Psoas muscle (tissue), 8 donors: ENCODE measurements around the gene ANO3. TPM values are rescaled to one million over a fixed set of nuclear protein-coding genes. Genes with fewer than 3 reads are reported as not detected.

Experiments used
- ATAC-seq, 4 donors: fragments of 200-7000 bp; cut with Tn5 transposase; one replicate each; pipeline ENCODE4 v1.9.1; 2020; ENCODE audit warnings: moderate library complexity in 3 of 4, mild to moderate bottlenecking in 2 of 4
- DNase-seq, 2 donors: peaks; one replicate each; pipeline ENCODE4 v3.0.0-alpha.2; 2020
- H3K27ac ChIP-seq: fragments of 200-600 bp; one replicate; pipeline ENCODE4 v1.8.0; 2022
- H3K27me3 ChIP-seq, 3 donors: fragments of 200-600 bp in 1 of 3; one replicate each; pipeline versions ENCODE4 v1.6.1 to v1.8.0; 2013 to 2022; ENCODE audit warnings: low read length in 2 of 3, mild to moderate bottlenecking in 2 of 3, moderate library complexity in 1 of 3; ENCODE audit not compliant: insufficient read depth in 3 of 3
- H3K36me3 ChIP-seq, 2 donors: fragments of 200-600 bp in 1 of 2; one replicate each; pipeline versions ENCODE4 v1.6.1 to v1.8.0; 2013 to 2022; ENCODE audit warnings: low read depth in 1 of 2, mild to moderate bottlenecking in 1 of 2, moderate library complexity in 1 of 2; ENCODE audit not compliant: insufficient read depth in 1 of 2
- H3K4me1 ChIP-seq: fragments of 200-600 bp; one replicate; pipeline ENCODE4 v1.8.0; 2022
- H3K4me3 ChIP-seq: fragments of 200-600 bp; one replicate; pipeline ENCODE4 v1.8.0; 2022; ENCODE audit warnings: mild to moderate bottlenecking
- H3K9me3 ChIP-seq: fragments of 200-600 bp; one replicate; pipeline ENCODE4 v1.8.0; 2022
- WGBS, 3 donors: extraction: QIAGEN DNeasy Blood & Tissue Kit; methylation state at CpG; one replicate each; pipeline versions ENCODE4 v1.1.6 to v1.1.7; 2013; 5-methylcytosine and 5-hydroxymethylcytosine counted together
- intact Hi-C, 2 donors: fragments of 100-400 bp; cut with DNase I; formaldehyde crosslinking; loops; one replicate each; pipeline versions ENCODE4 v1.11.0 to v1.14.2; 2022
- polyA plus RNA-seq, 3 donors: library from polyadenylated mRNA; stranded (reverse); fragments of 200-250 nt; gene quantifications; one replicate each; pipeline ENCODE4 v1.2.3, GENCODE V29; 2013
- total RNA-seq, 4 donors: library from RNA; stranded (reverse); fragmentation: NEBNext Ultra II Directional in 2 of 4; extraction: Animal tissue kit (Norgen Biotek cat#: 25700) in 2 of 4; gene quantifications; one replicate each; pipeline versions ENCODE4 v1.2.1 to v1.2.4, GENCODE V29; 2021 to 2023
- TF ChIP-seq, protein P1 (sequence below): fragments of 200-600 bp; IDR thresholded peaks from one replicate; pipeline ENCODE4 v1.8.0; 2022; ENCODE audit warnings: antibody characterized with exemption
- donor health status: healthy with polysubstance abuse.
- donor health status: DM: no; HTN: no; CAD: no; lungs with moderate emphysema.
- donor health status: Bipolar disorder and iron deficiency.
- donor health status: healthy.
- donor health status: DM: yes; HTN: yes; CAD: no.
- donor health status: DM: no; HTN: no; CAD: no.
- donor health status: DM: no; HTN: no; CAD: no.
- donor health status: DM: yes; HTN: yes; CAD: no.

The ANO3 gene
- total and polyA plus RNA-seq, 7 donors = 0.01 TPM; not detected in 6

DNA sequence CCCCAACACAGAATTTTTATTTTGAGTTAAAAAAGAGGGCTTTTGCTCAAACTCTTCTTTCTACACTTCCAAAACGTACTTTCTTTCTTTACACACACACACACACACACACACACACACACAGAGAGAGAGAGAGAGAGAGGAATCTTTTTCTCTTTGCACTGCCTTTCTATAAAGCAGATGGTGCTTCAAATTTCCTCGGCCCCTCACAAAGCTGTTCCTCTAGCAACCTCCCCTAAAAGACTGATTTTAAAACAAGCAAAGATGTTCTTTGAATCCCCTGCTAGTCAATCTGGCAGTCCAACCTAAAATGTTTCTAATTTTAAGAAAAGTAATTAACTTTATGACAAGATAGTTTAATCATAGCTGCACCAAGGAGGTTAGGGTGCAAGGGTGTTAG lies 2.7 kb upstream of the ANO3 start:
- ATAC-seq (no peak), DNase-seq (no peak)
- Histone ChIP-seq H3K4me1 (no peaks in the 10 kb centered on the region), H3K36me3 (no peaks in the 10 kb centered on the region), H3K4me3 (no peak overlapping the region), H3K9me3 (no peaks in the 10 kb centered on the region), H3K27me3 (peaks cover 0 to 13% (median 1%) of the 10 kb centered on the region in 3 donors), H3K27ac (no peak overlapping the region)
- TF ChIP-seq, protein P1, sequence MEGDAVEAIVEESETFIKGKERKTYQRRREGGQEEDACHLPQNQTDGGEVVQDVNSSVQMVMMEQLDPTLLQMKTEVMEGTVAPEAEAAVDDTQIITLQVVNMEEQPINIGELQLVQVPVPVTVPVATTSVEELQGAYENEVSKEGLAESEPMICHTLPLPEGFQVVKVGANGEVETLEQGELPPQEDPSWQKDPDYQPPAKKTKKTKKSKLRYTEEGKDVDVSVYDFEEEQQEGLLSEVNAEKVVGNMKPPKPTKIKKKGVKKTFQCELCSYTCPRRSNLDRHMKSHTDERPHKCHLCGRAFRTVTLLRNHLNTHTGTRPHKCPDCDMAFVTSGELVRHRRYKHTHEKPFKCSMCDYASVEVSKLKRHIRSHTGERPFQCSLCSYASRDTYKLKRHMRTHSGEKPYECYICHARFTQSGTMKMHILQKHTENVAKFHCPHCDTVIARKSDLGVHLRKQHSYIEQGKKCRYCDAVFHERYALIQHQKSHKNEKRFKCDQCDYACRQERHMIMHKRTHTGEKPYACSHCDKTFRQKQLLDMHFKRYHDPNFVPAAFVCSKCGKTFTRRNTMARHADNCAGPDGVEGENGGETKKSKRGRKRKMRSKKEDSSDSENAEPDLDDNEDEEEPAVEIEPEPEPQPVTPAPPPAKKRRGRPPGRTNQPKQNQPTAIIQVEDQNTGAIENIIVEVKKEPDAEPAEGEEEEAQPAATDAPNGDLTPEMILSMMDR = no peak
- intact Hi-C loops = no loop called here
- WGBS, 3 donors = 21 to 24% (median 21%) methylated on average over 2 of the region's 2 CpGs

DNA sequence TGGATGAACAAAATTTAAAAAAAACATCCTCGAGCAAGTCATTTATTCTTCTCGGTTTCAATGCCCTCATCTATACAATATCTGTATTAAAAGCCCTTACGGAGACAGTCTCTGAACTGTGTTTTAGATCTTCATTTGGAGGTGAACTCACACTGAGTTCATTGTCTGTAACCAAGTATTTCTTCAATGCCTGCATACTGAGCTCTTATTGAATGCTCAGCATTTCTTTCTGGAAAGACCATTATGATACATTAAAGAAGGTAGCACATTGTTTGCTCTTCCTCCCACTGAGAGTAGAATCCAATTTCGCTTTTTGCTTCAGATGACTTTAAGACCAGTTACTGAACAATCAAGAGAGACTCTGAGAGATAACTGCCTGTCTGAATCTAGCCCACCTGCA lies 1.7 kb upstream of the ANO3 start:
- intact Hi-C loops = no loop called here
- 89 to 92% (median 90%) methylated on average over 4 of the region's 4 CpGs for WGBS, 3 donors
- DNase-seq (no peak), ATAC-seq (no peak)
- Histone ChIP-seq H3K9me3 (no peaks in the 10 kb centered on the region), H3K27ac (no peak overlapping the region), H3K27me3 (peaks cover 0 to 15% (median 1%) of the 10 kb centered on the region in 3 donors), H3K4me1 (no peaks in the 10 kb centered on the region), H3K36me3 (no peaks in the 10 kb centered on the region), H3K4me3 (no peak overlapping the region)
- TF ChIP-seq, protein P1 = no peak

DNA sequence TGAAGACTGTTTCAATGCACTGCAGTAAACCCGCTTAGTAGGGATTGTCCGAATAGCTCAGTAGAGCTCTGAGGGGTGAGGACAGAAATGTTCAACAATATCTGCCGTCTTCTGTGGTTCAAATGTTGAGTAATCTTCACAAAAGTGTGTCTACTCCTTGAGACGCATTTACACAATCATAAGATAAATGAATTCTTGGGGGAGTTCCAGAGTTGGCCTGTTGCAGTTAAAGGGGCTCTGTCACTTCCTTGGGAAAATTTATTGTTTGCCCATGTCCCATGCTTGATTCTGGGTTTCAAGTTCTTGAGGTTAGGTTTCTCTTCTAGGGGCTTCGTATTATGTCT lies 614 bp downstream of the ANO3 start:
- Histone ChIP-seq H3K4me3 (no peak overlapping the region), H3K9me3 (no peaks in the 10 kb centered on the region), H3K4me1 (no peaks in the 10 kb centered on the region), H3K36me3 (no peaks in the 10 kb centered on the region), H3K27ac (no peak overlapping the region), H3K27me3 (peaks cover 0 to 15% (median 1%) of the 10 kb centered on the region in 3 donors)
- intact Hi-C loops = no loop called here
- TF ChIP-seq, protein P1 = no peak
- 36 to 38% (median 37%) methylated on average over 5 of the region's 5 CpGs for WGBS, 3 donors
- no peak for ATAC-seq
- no peak for DNase-seq

DNA sequence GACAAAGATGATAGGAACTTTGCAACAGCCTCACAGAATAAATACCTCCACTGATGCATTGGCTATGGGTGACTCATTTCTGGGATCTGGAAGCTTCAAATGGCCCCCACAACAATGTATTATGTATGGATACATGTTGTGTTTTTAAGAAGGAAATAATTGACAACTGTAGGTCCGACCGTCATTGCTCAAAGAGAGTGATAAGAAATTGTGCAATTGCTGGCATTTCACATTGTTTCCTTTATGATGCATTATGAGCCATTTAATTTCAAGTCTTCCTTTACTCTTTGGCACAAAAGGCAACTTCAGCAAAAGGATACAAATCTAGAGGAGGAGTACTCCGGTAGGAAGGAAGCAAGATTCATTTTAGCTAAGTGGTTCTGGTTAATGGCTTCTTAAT lies 2.0 kb downstream of the ANO3 start:
- Histone ChIP-seq H3K9me3 (no peaks in the 10 kb centered on the region), H3K27me3 (peaks cover 0 to 15% (median 1%) of the 10 kb centered on the region in 3 donors), H3K27ac (no peak overlapping the region), H3K4me3 (no peak overlapping the region), H3K4me1 (no peaks in the 10 kb centered on the region), H3K36me3 (no peaks in the 10 kb centered on the region)
- no peak for DNase-seq
- intact Hi-C loops = no loop called here
- no peak for ATAC-seq
- WGBS, 3 donors = 52 to 59% (median 57%) methylated on average over 3 of the region's 3 CpGs
- TF ChIP-seq, protein P1 = no peak

DNA sequence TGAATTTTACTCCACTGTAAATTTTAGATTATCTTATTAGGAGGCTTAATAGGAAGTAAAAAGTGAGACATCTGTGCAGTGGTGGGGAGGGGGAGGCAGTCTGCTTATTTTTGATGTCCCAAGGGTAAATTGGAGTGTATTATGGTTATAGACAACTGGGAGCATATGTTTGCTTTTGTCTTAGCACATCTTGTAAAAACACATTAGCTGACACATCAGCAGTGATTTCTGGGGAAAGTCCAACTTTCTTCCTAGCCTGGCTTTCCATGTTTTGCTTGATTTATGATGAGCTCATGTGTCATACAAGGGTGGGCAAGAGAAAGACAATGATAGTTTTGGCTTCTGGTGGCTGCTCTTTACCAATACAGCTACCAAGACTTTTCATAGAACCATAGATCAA lies 4.0 kb downstream of the ANO3 start:
- Histone ChIP-seq H3K4me1 (no peaks in the 10 kb centered on the region), H3K9me3 (no peaks in the 10 kb centered on the region), H3K27ac (no peak overlapping the region), H3K27me3 (peaks cover 0 to 10% (median 1%) of the 10 kb centered on the region in 3 donors), H3K4me3 (no peak overlapping the region), H3K36me3 (no peaks in the 10 kb centered on the region)
- TF ChIP-seq, protein P1 = no peak
- no peak for DNase-seq
- ATAC-seq = no peak
- intact Hi-C loops = no loop called here
